Retinal pigment epithelial cell (primary cell): ENCODE measurements around the gene ZNG1A.
"Not testable (repeated sequence)": the region's sequence is repeated elsewhere in the genome, so short reads cannot be mapped to it uniquely, and the experiment has no call there.

Experiments used
- DNase-seq: peaks from one replicate; pipeline ENCODE4 v3.0.0-alpha.2; 2010; ENCODE audit warnings: low read depth
- H3K4me3 ChIP-seq: 2 replicates; pipeline ENCODE4 v1.5.1; 2011; ENCODE audit warnings: mild to moderate bottlenecking, low read length, control low read depth, moderate library complexity

Gene ZNG1A

DNA sequence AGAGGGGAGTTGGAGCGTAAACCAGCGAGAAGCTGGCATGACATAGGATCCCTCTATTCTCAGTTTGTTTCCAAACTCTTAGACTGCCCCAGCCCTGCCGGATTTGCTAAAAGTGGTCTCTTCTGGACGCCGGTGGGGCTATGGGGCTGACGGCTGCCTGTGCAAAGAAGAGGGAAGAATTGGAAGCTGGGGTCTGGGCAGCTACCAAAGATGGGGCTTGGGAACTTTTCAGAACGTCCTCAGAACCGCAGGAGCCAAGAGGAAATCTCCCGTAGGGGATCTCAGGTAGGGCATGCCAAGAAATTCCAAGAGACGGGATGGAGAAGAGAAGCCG is 63.8 kb downstream of the ZNG1A start:
- H3K4me3 ChIP-seq, DNase-seq: not testable (repeated sequence)

DNA sequence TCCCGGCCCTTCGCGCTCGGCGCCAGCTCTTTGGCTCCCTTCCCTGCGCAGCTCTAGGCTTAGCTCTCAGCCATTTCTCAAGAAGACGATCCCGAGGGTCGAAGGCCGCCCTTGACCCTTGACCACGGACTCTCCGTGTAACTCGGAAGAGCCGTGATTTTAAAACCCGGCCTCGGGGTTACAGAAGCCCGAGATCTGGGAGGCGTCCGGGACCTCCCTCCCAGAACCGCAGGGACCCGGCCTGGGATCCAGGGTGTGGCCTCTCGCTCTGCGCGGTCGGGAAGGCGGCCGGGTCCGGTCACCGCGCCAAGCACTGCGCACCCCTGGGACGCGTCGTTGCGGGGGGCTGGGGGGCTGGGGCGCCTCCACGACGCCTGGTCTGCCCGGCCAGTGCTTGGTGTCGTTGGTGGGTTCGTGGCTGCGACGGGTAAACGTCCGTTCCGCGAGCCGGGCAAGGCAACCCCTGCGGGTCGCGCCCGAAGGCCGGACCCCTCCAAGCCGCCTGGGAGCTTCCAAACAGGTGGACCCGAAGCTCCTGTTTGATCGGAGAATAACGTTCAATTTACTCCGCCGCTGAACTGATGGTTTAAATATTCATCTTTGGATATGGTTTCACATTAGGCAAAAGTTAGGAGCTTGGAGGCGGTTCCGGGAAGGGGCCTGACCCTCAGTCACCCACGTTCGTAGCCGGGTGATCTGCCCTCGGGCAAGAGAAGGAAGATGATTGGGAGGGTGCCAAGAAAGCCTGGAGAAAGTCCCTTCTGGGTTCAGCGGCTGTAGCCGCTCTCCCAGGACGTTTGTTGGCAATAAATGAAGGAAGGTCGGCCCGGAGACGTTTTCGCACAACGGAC is 64.4 kb downstream of the ZNG1A start:
- not testable (repeated sequence) for DNase-seq
- peak overlapping the region; percentile 28 for H3K4me3 ChIP-seq

DNA sequence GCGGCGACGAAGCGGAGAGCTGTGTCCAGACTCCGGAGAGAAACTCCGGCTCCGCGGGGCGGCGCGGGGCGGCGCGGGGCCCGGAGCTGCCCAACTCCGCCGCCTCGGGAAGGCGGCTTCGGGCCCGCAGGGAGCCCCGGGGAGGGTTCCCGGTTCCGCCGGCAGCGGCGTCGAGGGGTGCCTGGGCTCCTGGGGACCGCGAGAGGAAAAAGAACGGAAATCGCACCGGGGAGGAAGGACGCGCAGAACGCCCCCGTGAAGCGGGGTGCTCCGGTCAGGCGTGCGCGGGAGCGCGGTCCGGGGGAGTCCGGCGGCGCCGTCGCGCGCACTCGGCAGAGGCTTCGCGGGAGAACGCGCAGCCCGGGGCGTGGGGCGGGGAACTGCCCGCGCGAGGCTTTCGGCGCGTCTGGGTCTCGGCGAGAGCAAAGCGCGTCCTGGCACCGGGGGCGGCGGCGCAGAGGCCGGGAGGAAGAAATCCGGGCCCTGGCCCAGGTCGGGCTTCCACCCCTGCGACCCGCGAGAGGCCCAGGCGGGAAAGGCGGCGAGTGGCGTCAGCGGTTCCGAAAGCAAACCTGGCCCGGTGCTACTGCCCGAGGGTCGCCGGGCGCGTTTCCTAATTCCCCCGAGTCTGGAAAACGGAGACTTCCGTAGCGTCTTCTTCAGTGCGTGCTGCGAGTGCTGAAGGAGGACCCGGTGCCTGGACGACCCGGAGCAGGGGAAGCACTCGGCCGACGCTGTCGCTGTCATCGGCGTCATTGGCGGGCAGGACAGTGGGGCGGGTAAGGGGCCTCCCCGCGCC is 65.2 kb downstream of the ZNG1A start:
- H3K4me3 ChIP-seq, result peak overlapping the region; percentile 28
- not testable (repeated sequence) for DNase-seq

DNA sequence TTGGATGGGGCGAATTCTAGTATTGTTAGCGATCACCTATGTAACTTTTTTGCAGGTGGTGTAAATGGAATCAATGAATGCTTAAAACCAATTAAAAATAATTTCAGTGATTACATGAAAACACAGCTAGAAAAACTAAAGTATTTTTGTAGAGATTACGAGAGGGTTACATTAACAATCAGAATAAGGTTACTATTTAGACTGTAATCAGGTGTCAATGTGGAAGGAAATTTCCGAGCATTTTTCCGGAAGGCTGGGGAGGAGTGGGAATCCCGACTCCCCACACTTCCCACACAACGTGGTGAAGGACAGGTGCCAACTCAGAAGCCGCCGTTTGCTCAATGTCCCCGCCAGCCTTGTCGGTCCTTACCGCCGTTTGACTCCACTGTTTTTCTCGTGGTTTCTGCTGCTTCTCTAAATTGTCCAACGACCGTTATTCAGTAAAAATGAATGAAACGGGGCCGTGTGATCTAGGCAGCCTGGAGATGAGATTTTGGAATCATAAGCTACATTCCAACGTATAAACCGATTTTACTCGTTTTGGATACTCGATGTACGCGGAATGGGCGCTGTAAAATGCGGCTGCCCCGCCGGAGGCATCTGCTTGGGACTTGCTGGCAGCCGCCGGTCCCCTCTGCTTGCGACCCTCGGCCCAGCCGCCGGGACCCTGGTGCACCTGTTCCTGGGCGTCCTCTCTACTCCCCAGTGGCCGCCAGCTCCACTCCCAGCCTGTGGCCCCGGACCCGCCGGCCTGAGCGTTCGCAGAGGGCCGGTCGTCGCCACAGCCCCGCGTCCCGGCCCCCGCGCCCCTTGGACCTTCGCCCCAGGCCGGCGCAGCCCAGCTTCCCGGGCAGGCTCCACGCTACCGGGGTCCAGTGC is 66.0 kb downstream of the ZNG1A start:
- not testable (repeated sequence) for DNase-seq, H3K4me3 ChIP-seq

DNA sequence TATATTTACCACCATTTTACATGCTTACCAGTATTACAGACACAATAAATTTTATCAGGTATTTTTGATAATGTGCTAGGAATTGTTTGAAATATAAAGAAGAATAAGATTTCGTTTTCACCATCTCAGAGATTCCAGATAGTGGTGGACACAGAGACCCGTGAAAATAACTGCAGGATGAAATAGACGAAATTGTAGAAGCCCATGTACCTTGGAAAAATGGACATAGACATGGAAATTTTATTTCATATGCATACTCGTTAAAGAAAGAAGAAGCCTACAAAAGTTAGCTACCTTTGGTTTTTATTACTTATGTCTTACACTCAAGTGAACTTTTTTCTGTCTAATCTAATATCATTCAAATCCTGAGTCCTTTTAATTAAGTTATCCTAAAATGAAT is 68.2 kb downstream of the ZNG1A start:
- not testable (repeated sequence) for H3K4me3 ChIP-seq, DNase-seq

DNA sequence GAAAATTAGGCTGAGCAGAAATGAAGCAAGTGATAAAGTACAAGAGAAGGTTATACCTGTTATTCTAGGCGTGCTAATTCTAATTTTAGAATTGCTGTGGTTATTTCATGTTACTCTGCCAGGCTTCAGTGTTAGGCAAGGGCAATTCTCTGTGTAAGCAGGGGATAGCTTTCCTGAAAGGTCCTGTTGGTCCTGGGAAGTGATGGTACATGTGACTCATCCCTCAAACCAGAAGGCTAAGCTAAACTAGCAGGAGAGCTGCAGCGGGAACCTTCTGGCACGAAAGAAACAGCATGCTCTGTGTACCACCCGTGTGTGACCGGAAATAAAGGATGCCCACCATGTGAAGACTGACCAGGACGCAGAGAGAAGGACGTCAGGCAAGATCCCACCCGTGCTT is 69.3 kb downstream of the ZNG1A start:
- not testable (repeated sequence) for DNase-seq, H3K4me3 ChIP-seq

DNA sequence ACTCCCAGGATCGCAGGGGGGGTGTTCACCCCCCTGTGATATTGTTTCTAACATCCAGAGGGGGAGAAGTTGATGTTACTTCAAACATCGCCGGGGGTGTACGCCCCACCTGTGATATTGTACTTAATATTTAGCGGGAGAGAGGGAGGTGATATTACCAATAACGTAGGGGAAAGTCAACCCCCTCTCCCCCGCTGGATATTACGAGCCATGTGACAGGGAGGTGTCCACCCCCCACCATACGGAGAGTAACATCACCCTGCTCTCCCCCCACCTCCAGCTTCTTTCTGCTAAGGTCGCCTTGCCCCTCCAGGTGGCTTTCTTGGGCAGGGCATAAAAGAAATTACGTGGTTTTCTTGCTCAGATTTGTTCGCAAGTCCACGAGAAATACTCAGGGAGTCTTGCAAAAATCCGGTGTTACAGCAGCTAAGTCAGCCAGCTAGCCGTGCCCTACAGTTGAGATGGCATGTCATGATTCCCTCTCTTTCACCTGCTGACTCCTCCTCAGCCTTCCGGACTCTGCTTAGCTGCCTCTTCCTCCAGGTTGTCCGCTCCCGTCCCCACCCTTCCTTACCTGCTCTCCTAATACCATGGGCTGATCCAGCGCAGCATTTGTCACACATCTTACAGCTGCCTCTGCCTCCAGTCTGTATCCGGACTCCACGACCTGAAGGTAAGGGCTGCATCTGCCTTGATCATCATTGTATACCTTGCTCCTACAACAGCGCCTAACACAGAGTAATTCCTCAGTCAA is 69.9 kb downstream of the ZNG1A start:
- not testable (repeated sequence) for DNase-seq, H3K4me3 ChIP-seq

DNA sequence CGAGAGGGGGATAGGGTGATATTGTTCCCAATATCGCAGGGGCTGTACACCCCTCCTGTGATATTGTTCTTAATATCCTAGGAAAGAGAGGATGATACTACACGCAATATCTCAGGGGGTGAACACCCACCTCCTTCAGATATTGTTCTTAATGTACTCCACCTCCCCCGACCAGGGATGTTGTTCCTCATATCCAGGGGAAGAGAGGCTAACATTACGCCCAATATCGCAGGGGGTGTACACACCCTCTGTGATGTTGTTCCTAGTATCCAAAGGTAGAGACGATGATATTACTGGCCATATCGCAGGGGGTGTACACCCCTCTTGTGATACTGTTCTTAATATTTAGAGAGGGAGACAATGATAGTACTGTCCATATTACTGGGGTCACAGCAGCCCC is 72.9 kb downstream of the ZNG1A start:
- DNase-seq, result not testable (repeated sequence)

DNA sequence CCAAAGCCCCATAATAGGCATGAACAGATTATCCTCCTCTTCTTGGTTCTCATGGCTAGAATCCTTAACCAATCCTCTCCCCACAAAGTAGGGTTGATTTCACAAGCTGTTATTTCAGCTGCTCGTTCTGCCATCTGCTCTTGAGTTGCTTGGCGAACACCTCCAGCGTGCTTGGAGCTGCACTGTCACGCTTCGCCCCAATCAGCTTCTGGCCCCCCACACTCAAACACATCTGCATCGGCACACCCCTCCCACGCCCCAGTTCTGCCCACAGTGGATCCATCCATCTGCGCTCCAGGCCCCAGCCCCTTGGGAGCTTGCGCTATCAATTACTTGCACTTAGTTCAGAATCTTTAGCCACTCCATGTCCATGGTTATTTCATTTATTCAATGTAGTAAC is 78.4 kb downstream of the ZNG1A start:
- not testable (repeated sequence) for DNase-seq, H3K4me3 ChIP-seq

More for the DNA sequence above, 72.9 kb downstream of the ZNG1A start:
- H3K4me3 ChIP-seq, result not testable (repeated sequence)

DNA sequence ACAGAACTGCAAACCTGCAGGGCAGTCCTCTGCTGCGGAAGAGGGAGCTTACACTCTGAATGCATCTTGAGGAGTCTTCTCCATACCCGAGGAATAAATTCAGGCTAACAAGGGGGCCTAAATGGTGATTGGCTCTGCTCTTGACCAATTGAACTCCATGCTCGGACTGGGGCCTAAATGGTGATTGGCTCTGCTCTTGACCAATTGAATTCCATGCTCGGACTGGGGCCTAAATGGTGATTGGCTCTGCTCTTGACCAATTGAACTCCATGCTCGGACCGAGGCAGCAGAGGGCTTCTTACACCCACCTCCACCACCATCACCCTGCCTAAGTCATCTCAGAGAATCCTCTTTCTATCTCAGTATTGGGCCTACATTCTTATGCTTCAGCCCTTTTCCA is 79.0 kb downstream of the ZNG1A start:
- not testable (repeated sequence) for H3K4me3 ChIP-seq, DNase-seq

DNA sequence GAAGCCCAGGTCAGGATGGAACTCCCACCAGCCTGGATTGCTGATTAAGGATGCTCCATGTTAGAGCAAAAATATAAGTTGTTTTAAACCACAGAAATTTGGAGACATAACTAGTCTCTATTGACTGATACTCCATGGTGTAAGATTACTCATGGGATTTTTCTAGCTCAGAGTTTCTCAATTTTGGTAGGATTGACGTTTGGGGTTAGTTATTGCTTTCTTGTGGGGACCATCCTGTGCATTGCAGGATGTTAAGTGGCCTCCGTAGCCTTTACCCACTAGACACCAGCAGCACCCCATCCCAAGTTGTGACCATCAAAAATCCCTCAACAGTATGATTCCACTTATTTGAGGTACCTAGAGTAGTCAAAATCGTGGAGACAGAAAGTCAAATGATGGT is 80.1 kb downstream of the ZNG1A start:
- not testable (repeated sequence) for H3K4me3 ChIP-seq, DNase-seq

DNA sequence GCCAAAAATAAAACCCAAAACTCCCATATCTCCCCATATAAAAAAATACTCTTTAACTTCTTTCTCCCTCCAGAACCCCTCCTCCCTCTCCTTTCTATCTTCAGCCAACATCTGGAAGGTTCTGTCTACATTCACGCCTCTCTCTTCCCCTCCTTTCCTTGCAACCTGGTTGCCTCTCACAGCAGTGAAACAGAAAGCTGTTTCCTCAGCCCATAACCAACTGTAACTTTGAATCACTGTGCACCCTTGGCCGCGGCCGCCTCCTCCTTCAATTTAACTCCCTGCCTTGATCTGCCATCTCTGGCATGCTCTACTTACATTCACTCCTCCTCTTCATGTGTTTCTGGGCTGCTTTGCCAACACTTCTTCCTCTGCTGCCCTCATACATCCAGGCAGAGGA is 83.9 kb downstream of the ZNG1A start:
- H3K4me3 ChIP-seq, DNase-seq: not testable (repeated sequence)

DNA sequence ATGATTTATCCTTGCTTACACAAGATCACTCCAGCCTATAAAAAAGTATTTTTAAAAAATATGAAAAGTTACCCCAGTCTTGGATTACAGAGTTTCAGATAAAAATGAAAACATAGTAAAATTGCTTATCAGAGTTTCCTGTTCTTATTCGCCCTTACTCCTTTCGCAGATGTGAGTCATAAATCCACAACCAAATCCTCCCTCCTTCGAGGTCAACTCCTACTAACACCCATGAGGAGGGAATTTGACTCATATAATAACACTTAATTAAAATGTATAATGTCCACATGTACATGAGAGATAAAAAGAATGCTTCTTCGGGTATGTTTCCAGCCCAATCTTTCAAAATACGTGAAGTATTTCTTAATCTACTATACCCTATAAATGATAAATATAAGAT is 84.5 kb downstream of the ZNG1A start:
- not testable (repeated sequence) for DNase-seq

DNA sequence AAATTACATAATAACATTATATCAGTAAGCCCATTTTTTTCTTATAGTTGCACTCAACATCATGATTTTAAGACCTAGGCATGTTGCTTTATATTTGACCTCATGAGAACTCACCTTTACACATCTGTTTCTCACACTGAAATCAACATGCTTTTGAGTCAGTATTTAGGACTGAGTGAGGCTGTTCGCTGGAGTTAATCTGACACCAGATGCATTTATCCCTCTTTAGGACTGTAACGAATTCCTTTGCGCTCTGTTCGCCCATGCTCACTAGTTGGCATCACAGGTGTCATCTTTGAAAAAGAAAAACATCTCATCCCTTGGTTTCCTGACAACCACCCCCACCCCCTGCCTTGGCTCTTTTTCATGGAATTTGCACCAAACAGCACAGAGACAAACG is 84.9 kb downstream of the ZNG1A start:
- DNase-seq, H3K4me3 ChIP-seq: not testable (repeated sequence)

More for the DNA sequence above, 84.5 kb downstream of the ZNG1A start:
- H3K4me3 ChIP-seq, result not testable (repeated sequence)

DNA sequence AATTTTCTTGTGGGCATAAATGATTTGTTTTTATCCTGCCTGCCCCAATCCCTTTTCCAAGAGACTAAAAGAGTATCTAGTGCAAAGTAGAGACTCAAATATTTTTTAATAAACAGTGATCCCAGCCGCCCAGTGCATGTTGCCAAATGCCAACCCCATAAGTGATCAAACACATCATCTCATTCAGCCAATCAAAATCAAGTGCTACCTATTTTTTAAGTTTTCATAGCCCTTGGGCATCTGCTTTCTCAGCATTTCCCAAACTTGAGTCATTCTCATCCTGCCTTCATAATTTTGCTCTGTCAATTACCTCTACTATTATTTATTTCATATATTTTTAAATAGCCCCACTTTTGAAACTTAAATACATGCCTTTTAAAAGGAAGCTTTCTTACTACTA is 88.0 kb downstream of the ZNG1A start:
- H3K4me3 ChIP-seq, DNase-seq: not testable (repeated sequence)

DNA sequence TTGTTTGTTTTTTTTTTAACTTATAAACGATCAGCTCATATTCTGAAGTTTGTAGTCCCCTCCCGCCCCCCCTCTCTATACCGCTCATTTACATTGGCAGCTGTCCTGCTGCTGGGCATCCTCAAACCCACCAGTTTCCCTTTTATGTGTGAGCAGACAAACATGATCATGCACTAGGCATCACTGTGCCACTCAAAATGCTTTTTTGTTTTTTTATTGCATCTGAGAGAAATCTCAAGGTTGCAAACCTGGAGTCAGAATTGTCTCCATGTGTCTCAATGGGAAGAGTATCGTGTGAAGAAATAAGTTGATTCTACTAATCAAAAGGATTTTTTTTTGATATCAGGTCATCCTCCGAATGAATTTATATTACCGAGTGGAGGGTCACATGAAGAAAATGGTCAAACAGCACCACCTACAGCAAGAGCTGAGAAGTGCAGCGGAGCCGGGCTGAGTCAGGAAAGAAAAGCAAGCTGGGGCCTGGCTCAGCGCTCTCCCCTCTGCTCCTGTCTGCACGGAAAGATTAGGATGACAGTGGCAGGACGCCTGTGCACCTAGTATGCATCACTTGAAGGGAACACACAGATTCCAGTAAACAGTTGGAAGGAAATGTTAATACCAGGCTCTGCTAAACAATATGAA is 90.3 kb downstream of the ZNG1A start:
- H3K4me3 ChIP-seq, DNase-seq: not testable (repeated sequence)

DNA sequence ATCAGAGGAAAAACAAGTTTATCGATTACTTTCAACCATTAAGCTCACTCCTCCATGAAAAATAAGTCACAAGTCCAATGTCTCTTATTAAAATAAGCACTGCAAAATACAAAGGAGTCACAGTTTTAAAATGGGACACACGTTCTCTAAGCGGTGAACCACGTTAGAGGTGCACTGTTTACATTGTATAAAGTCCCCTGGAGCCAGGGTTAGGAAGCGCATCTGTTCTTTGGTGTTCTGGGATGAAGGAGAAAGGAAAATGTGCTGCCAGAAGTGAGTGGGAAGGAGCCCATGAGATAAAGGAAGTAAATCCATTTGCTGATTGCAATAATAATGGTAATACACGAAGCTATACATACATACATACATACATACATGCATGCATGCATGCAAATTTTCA is 91.0 kb downstream of the ZNG1A start:
- H3K4me3 ChIP-seq, DNase-seq: not testable (repeated sequence)

DNA sequence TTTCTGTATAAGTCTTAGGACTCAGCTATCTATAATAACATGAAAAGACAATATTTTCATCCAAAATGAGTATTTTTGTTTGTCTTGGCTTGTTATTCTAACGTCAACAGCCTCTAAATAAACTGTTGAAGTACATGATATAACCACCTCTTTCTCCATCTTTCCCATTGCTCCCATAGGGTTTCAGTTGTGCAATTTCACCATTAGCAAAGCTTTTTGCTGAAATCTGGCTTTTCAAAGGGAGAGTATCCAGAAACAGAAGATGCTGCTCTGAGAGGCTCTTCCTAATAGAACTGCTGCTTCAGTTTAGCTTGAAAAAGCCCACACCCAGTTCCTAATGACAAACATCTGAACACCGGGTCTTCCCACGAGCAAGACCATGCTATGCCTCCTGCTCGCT is 91.8 kb downstream of the ZNG1A start:
- H3K4me3 ChIP-seq, DNase-seq: not testable (repeated sequence)

DNA sequence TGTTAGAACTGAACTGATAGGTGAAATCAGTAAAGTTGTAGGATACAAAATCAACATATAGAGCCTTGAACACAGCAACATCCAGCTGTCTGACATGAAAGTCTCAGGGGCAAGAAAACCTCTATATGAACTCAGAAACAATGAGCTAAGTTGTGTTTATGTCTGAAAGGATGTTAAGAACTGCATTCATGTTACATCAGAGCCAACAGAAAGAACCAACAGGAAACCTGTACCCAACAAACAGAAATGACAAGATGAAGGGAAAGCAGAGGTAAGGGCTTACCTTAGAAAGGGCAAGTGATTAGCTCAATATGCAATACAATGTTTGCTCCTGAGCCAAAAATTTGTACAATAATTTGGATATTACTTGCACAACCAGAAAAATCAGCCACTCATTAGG is 92.2 kb downstream of the ZNG1A start:
- not testable (repeated sequence) for H3K4me3 ChIP-seq, DNase-seq
